HG02938 (cell line): ENCODE data around the gene PCGF3.

Experiments
- ATAC-seq: cut with Tn5 transposase; IDR thresholded peaks from one replicate; pipeline ENCODE4 v1.9.1; 2021; ENCODE audit warnings: mild to moderate bottlenecking, moderate library complexity; ENCODE audit not compliant: unreplicated experiment

Gene PCGF3

GRCh38 chr4:705278-706082 is at the start of gene PCGF3:
PCGF3 (plus strand) TSS chr4:705832; CDS start chr4:733681, 27,849 bp downstream.
- ATAC-seq: peak; percentile 84

GRCh38 chr4:656436-657337 is 48.9 kb upstream of the PCGF3 start:
- ATAC-seq: no peak

GRCh38 chr4:657338-657833 is 48.2 kb upstream of the PCGF3 start:
- no peak for ATAC-seq

GRCh38 chr4:657834-658667 is 47.6 kb upstream of the PCGF3 start:
- no peak for ATAC-seq

GRCh38 chr4:658681-659667 is 46.7 kb upstream of the PCGF3 start:
- no peak for ATAC-seq

GRCh38 chr4:659851-660250 is 45.8 kb upstream of the PCGF3 start:
- ATAC-seq: no peak

- ATAC-seq: no peak
Observed at GRCh38 chr4:660401-660800, 45.2 kb upstream of the PCGF3 start.

GRCh38 chr4:661231-661630 is 44.4 kb upstream of the PCGF3 start:
- ATAC-seq: no peak

- no peak for ATAC-seq
Observed at GRCh38 chr4:661881-662761, 43.5 kb upstream of the PCGF3 start.

GRCh38 chr4:663046-663437 is 42.6 kb upstream of the PCGF3 start:
- ATAC-seq: no peak

- ATAC-seq: peak; percentile 46
Observed at GRCh38 chr4:663438-664428, 41.9 kb upstream of the PCGF3 start.

GRCh38 chr4:664713-665231 is 40.9 kb upstream of the PCGF3 start:
- no peak for ATAC-seq

GRCh38 chr4:665381-665750 is 40.3 kb upstream of the PCGF3 start:
- no peak for ATAC-seq

GRCh38 chr4:665751-666435 is 39.7 kb upstream of the PCGF3 start:
- no peak for ATAC-seq

GRCh38 chr4:666436-666810 is 39.2 kb upstream of the PCGF3 start:
- no peak for ATAC-seq

- no peak for ATAC-seq
Observed at GRCh38 chr4:666822-667544, 38.6 kb upstream of the PCGF3 start.
